Measurements from ENCODE around the gene FGA. TPM values are rescaled to one million over a fixed set of nuclear protein-coding genes. Genes with fewer than 3 reads are reported as not detected.

Gene FGA
- total RNA-seq, 1 donor from 2014 or later, result not detected

GRCh38 chr4:154542271-154542879, 48.2 kb downstream of the FGA start:
- no peak overlapping the region for H3K4me3 ChIP-seq (ENCODE audit: low read depth, low read length)
- no peak for DNase-seq (ENCODE audit: low read depth)
- TF ChIP-seq CTCF (conservative IDR thresholded peaks at IDR 0.05; ENCODE audit: low read depth, low read length), result no peak

Other genes starting within 250 kb of the FGA start
- 0.12 and 0.87 TPM in 2 replicates for gene DCHS2, start 98.9 kb downstream of the FGA start, total RNA-seq
- 54.0 and 94.4 TPM in 2 replicates for gene PLRG1, start 40.3 kb downstream of the FGA start, total RNA-seq
- 2.9 and 54.3 TPM in 2 replicates for gene FGB, start 27.7 kb downstream of the FGA start, total RNA-seq
- 0.23 TPM in 1 of 2 replicates, not detected in the other for gene FGG, start 21.9 kb upstream of the FGA start, total RNA-seq
- 0.43 and 2.2 TPM in 2 replicates for gene LRAT, start 153.3 kb upstream of the FGA start, total RNA-seq
- gene RBM46, start 190.5 kb upstream of the FGA start, total RNA-seq, result 0.40 and 0.43 TPM in 2 replicates